Prostate gland (tissue), 2 donors: Measurements from ENCODE around the gene MACO1. TPM values are rescaled to one million over a fixed set of nuclear protein-coding genes. Genes with fewer than 3 reads are reported as not detected.

Source experiments
- DNase-seq: peaks from one replicate; pipeline ENCODE4 v3.0.0-alpha.2; 2019; ENCODE audit warnings: low spot score
- H3K27ac ChIP-seq, 2 donors: fragments of 200-600 bp; sonication (generic); 2 replicates each; pipeline ENCODE4 v1.5.1; 2017 to 2019
- H3K27me3 ChIP-seq: fragments of 200-600 bp; sonication (generic); replicated peaks from 2 replicates; pipeline ENCODE4 v1.5.1; 2019; ENCODE audit not compliant: insufficient read depth
- H3K36me3 ChIP-seq, 2 donors: fragments of 200-600 bp; sonication (generic); 1 replicate in 1 of 2; 2 replicates in 1 of 2; pipeline versions ENCODE4 v1.5.1 to v1.8.1; 2017 to 2019
- H3K4me1 ChIP-seq: fragments of 200-600 bp; sonication (generic); replicated peaks from 2 replicates; pipeline ENCODE4 v1.5.1; 2019
- H3K4me3 ChIP-seq, 2 donors: fragments of 200-600 bp; sonication (generic); 2 replicates each; pipeline ENCODE4 v1.5.1; 2017 to 2019
- H3K9me3 ChIP-seq: fragments of 200-600 bp; sonication (generic); 2 replicates; pipeline ENCODE4 v1.5.1; 2017
- POLR2A ChIP-seq: fragments of 450-650 bp; IDR thresholded peaks from one replicate; pipeline ENCODE4 v1.6.1; 2016; ENCODE audit warnings: antibody characterized with exemption, mild to moderate bottlenecking
- POLR2AphosphoS5 ChIP-seq: sonication (generic); formaldehyde crosslinking; IDR thresholded peaks from one replicate; pipeline ENCODE4 v1.6.1; 2017; ENCODE audit warnings: antibody characterized with exemption
- WGBS: methylation state at CpG from one replicate; pipeline ENCODE4 v1.1.5; 2018; 5-methylcytosine and 5-hydroxymethylcytosine counted together
- intact Hi-C: fragments of 100-400 bp; cut with DNase I; formaldehyde crosslinking; loops from one replicate; pipeline ENCODE4 v1.14.2; 2022
- total RNA-seq, 2 donors: library from RNA; depleted of rRNA; stranded (reverse); fragments of >200 nt; gene quantifications; one replicate each; pipeline ENCODE4 v1.1.0, GENCODE V29; 2016
- TF ChIP-seq, protein P1 (sequence below), 4 experiments: fragments of 200-600 bp in 2 of 4; fragments of 450-650 bp in 2 of 4; sonication (generic) in 2 of 4; IDR thresholded peaks; 1 replicate in 3 of 4; 2 replicates in 1 of 4; pipeline ENCODE4 v1.5.1; 2016 to 2019; ENCODE audit warnings: antibody characterized with exemption in 4 of 4, mild to moderate bottlenecking in 2 of 4, moderate library complexity in 2 of 4

The MACO1 gene
- total RNA-seq, 2 donors from 2014 or later = 25.5 to 31.0 TPM

DNA sequence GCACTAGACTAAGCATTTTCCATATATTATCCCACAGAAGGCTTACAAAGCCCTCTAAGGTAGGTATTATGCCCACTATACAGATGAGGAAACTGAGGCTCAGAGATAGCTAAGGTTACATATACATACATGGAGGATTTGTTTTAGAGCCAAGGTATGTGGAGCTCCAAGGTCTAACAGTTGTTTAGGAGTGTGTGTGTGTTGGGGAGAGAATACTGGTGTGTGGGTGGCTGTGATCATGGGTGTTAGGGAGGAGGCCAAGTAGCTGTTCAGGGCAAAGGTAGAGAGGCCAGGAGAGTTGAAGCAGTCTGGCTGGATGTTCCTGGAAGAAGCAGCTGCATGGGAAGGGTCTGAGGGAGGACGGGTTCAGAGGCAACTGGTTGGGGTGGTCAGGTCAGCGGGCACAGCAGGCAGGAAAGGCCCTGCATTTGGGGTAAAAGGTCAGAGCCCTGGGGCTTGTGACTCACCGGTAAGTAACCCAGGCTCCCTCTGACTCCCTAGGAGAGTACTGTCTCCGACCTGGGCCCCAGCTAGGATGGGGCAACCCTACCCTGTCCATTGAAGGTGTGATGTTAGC lies 107.6 kb downstream of the MACO1 start:
- no peaks in the 10 kb centered on the region for H3K27me3 ChIP-seq
- 87% methylated on average over 4 of the region's 4 CpGs for WGBS
- H3K36me3 ChIP-seq = no peaks in the 10 kb centered on the region
- H3K4me1 ChIP-seq = no peaks in the 10 kb centered on the region
- H3K27ac ChIP-seq = no peak overlapping the region
- DNase-seq = no peak
- TF ChIP-seq POLR2A = no peak
- TF ChIP-seq, protein P1, sequence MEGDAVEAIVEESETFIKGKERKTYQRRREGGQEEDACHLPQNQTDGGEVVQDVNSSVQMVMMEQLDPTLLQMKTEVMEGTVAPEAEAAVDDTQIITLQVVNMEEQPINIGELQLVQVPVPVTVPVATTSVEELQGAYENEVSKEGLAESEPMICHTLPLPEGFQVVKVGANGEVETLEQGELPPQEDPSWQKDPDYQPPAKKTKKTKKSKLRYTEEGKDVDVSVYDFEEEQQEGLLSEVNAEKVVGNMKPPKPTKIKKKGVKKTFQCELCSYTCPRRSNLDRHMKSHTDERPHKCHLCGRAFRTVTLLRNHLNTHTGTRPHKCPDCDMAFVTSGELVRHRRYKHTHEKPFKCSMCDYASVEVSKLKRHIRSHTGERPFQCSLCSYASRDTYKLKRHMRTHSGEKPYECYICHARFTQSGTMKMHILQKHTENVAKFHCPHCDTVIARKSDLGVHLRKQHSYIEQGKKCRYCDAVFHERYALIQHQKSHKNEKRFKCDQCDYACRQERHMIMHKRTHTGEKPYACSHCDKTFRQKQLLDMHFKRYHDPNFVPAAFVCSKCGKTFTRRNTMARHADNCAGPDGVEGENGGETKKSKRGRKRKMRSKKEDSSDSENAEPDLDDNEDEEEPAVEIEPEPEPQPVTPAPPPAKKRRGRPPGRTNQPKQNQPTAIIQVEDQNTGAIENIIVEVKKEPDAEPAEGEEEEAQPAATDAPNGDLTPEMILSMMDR (IDR thresholded peaks at IDR 0.05) = no peak
- TF ChIP-seq POLR2AphosphoS5 = no peak
- no peaks in the 10 kb centered on the region for H3K9me3 ChIP-seq
- intact Hi-C loops = no loop called here
- no peak overlapping the region for H3K4me3 ChIP-seq

- intact Hi-C loops = loop anchor here (5.0 kb wide), 1 partner anchor 266 kb away; no protein-coding TSS in a partner anchor
- WGBS = 91% methylated on average over 13 of the region's 13 CpGs
- TF ChIP-seq POLR2AphosphoS5 (no peak), POLR2A (no peak)
- TF ChIP-seq, protein P1 (IDR thresholded peaks at IDR 0.05) = no peak
- Histone ChIP-seq H3K36me3 (no peaks in the 10 kb centered on the region), H3K27ac (no peak overlapping the region), H3K4me1 (no peaks in the 10 kb centered on the region), H3K4me3 (no peak overlapping the region), H3K27me3 (no peaks in the 10 kb centered on the region), H3K9me3 (no peaks in the 10 kb centered on the region)
- no peak for DNase-seq
These were observed 110.1 kb downstream of the MACO1 start for GRCh38 chr1:25540750-25541342.

- WGBS = 88% methylated on average over 1 of the region's 1 CpG
- H3K36me3 ChIP-seq = no peaks in the 10 kb centered on the region
- intact Hi-C loops = loop anchor here (5.0 kb wide), 1 partner anchor 266 kb away; no protein-coding TSS in a partner anchor
- H3K27me3 ChIP-seq = no peaks in the 10 kb centered on the region
- TF ChIP-seq, protein P1 (IDR thresholded peaks at IDR 0.05) = no peak
- no peak for DNase-seq
- no peaks in the 10 kb centered on the region for H3K4me1 ChIP-seq
- no peak overlapping the region for H3K27ac ChIP-seq
- no peaks in the 10 kb centered on the region for H3K9me3 ChIP-seq
- H3K4me3 ChIP-seq = no peak overlapping the region
These were observed 110.7 kb downstream of the MACO1 start for GRCh38 chr1:25541425-25541824.

DNA sequence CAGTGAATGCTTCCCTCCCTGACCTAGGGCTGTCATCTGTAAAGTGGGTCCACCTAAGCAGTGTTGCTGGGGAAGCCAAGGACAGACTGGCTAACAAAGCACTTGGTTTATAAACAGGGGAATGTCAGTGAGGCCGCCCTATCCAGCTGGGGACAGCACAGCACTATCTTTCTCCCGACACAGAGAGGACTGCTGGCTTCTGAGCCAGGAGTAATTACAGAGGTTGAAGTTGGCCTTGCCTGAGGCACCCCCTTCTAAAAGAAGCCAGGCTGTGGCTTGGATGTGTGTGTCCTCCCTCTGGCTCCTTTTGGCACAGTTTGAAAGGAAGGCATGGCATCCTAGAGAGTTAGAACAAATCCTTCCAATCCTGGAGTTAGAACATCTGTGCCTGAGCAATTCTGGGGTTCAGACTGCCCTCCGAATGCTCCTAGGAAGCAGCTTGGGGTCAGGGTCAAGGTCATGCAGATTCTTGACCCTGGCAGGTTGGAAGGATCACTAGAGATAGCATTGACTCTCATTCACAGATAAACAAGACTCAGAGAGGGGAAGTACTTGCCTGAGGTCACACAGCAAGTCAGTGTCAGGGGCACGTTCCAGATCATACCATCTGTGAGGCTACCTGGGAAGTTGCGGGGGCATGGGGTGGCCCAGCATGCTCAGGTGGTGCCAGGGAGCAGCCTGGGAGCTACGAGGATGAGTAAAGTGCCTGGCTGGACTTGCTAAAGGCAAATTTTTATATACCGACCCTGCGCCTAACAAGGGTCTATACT lies 111.4 kb downstream of the MACO1 start:
- 76% methylated on average over 8 of the region's 8 CpGs for WGBS
- intact Hi-C loops = loop anchor here (5.0 kb wide), 1 partner anchor 265 kb away; no protein-coding TSS in a partner anchor

More for the DNA sequence above, 111.4 kb downstream of the MACO1 start:
- no peak overlapping the region for H3K4me3 ChIP-seq
- H3K27me3 ChIP-seq = no peaks in the 10 kb centered on the region
- DNase-seq = no peak
- H3K9me3 ChIP-seq = no peaks in the 10 kb centered on the region
- TF ChIP-seq POLR2A (no peak), POLR2AphosphoS5 (no peak)
- TF ChIP-seq, protein P1 (IDR thresholded peaks at IDR 0.05) = no peak
- H3K36me3 ChIP-seq = no peaks in the 10 kb centered on the region
- H3K4me1 ChIP-seq = no peaks in the 10 kb centered on the region
- no peak overlapping the region for H3K27ac ChIP-seq
